Esophagus squamous epithelium (tissue), 5 donors: ENCODE data around the gene PGS1. TPM values are rescaled to one million over a fixed set of nuclear protein-coding genes. Genes with fewer than 3 reads are reported as not detected.

ENCODE experiments used
- DNase-seq: peaks from one replicate; lab custom pipeline; 2025; lab: John Stamatoyannopoulos, UW
- H3K27ac ChIP-seq, 4 donors: fragments of 200-600 bp; sonication (generic); one replicate each; pipeline ENCODE4 v1.5.1; 2016 to 2019; ENCODE audit warnings: mild to moderate bottlenecking in 1 of 4
- H3K27me3 ChIP-seq, 4 donors: fragments of 200-600 bp; sonication (generic); 1 replicate in 3 of 4; 2 replicates in 1 of 4; pipeline versions ENCODE4 v1.5.1 to v1.6.0; 2017 to 2021; ENCODE audit warnings: antibody characterized with exemption in 1 of 4
- H3K36me3 ChIP-seq, 3 donors: fragments of 200-600 bp; sonication (generic); one replicate each; pipeline ENCODE4 v1.5.1; 2016 to 2019
- H3K4me1 ChIP-seq, 3 donors: fragments of 200-600 bp; sonication (generic); one replicate each; pipeline ENCODE4 v1.5.1; 2017 to 2019
- H3K4me3 ChIP-seq, 4 donors: fragments of 200-600 bp; sonication (generic); 1 replicate in 3 of 4; 2 replicates in 1 of 4; pipeline ENCODE4 v1.5.1; 2016 to 2019; ENCODE audit warnings: mild to moderate bottlenecking in 2 of 4, moderate library complexity in 1 of 4
- H3K9me3 ChIP-seq, 3 donors: fragments of 200-600 bp; sonication (generic); one replicate each; pipeline ENCODE4 v1.5.1; 2016 to 2019
- CTCF ChIP-seq, 6 experiments: fragments of 450-650 bp in 4 of 6; fragments of 200-600 bp in 2 of 6; sonication (generic) in 2 of 6; IDR thresholded peaks; one replicate each; pipeline ENCODE4 v1.5.1; 2016 to 2019; ENCODE audit warnings: antibody characterized with exemption in 6 of 6, mild to moderate bottlenecking in 4 of 6, moderate library complexity in 4 of 6
- POLR2A ChIP-seq, 4 donors: fragments of 450-650 bp; IDR thresholded peaks; one replicate each; pipeline ENCODE4 v1.6.1; 2017; ENCODE audit warnings: antibody characterized with exemption in 4 of 4, mild to moderate bottlenecking in 4 of 4, moderate library complexity in 3 of 4
- WGBS, 2 donors: methylation state at CpG; one replicate each; pipeline ENCODE4 v1.1.5; 2018; 5-methylcytosine and 5-hydroxymethylcytosine counted together
- intact Hi-C: fragments of 100-400 bp; cut with DNase I; formaldehyde crosslinking; loops from one replicate; pipeline ENCODE4 v1.15.0; 2022
- total RNA-seq, 4 donors: library from RNA; depleted of rRNA; stranded (reverse); fragments of >200 nt; gene quantifications; one replicate each; pipeline ENCODE4 v1.1.0, GENCODE V29; 2016
- donor health status: DM: yes; HTN: yes; CAD: no.

PGS1 gene
- total RNA-seq, 4 donors from 2014 or later = 18.6 to 32.4 (median 23.0) TPM

- H3K36me3 ChIP-seq = peaks cover 8 to 85% (median 13%) of the 10 kb centered on the region in 3 donors
- DNase-seq = no peak
These were observed 37.6 kb downstream of the PGS1 start for GRCh38 chr17:78415821-78416711.

GRCh38 chr17:78416791-78417530 lies 38.5 kb downstream of the PGS1 start:
- Histone ChIP-seq H3K27ac (peak overlapping the region; percentile 59 to 94 (median 80)), H3K9me3 (no peaks in the 10 kb centered on the region), H3K4me3 (peak overlapping the region in 1 of 4 donors; percentile 22), H3K4me1 (peaks cover 10 to 85% (median 50%) of the 10 kb centered on the region in 3 donors), H3K27me3 (no peaks in the 10 kb centered on the region), H3K36me3 (peaks cover 8 to 89% (median 13%) of the 10 kb centered on the region in 3 donors)
- no peak for DNase-seq
- intact Hi-C loops = loop anchor here (5.0 kb wide), 1 partner anchor 55 kb away; the partner anchor contains the start of gene SOCS3
- TF ChIP-seq CTCF (IDR thresholded peaks at IDR 0.05) = no peak
- TF ChIP-seq POLR2A (IDR thresholded peaks at IDR 0.05) = peak in 1 of 4 donors; percentile 37
- 63 to 86% methylated on average over 7 of the region's 15 CpGs for whole genome bisulfite sequencing, 2 donors

More at GRCh38 chr17:78415821-78416711, 37.6 kb downstream of the PGS1 start:
- Histone ChIP-seq H3K27ac (peak overlapping the region; percentile 59 to 94 (median 80)), H3K4me1 (peaks cover 10 to 83% (median 48%) of the 10 kb centered on the region in 3 donors), H3K9me3 (no peaks in the 10 kb centered on the region), H3K4me3 (peak overlapping the region in 1 of 4 donors; percentile 22), H3K27me3 (no peaks in the 10 kb centered on the region)
- TF ChIP-seq CTCF (IDR thresholded peaks at IDR 0.05) (no peak), POLR2A (IDR thresholded peaks at IDR 0.05) (no peak)
- intact Hi-C loops = loop anchor here (5.0 kb wide), 1 partner anchor 54 kb away; the partner anchor contains the start of gene SOCS3
- WGBS, 2 donors = 64 to 77% methylated on average over 12 to 15 of the region's 17 CpGs

- H3K36me3 ChIP-seq = peaks cover 8 to 89% (median 13%) of the 10 kb centered on the region in 3 donors
- no peak overlapping the region for H3K4me3 ChIP-seq
- H3K27me3 ChIP-seq = no peaks in the 10 kb centered on the region
- 92 to 96% methylated on average over 5 to 6 of the region's 13 CpGs for WGBS, 2 donors
- H3K4me1 ChIP-seq = peaks cover 10 to 85% (median 55%) of the 10 kb centered on the region in 3 donors
- peak overlapping the region; percentile 47 to 94 (median 77) for H3K27ac ChIP-seq
- TF ChIP-seq POLR2A (IDR thresholded peaks at IDR 0.05) (no peak), CTCF (IDR thresholded peaks at IDR 0.05) (no peak)
- intact Hi-C loops = loop anchor here (5.0 kb wide), 1 partner anchor 55 kb away; the partner anchor contains the start of gene SOCS3
- no peak for DNase-seq
- no peaks in the 10 kb centered on the region for H3K9me3 ChIP-seq
These were observed 39.1 kb downstream of the PGS1 start for GRCh38 chr17:78417531-78417909.

- WGBS, 2 donors = 56 to 58% methylated on average over 12 of the region's 12 CpGs
- H3K4me1 ChIP-seq = peaks cover 10 to 78% (median 51%) of the 10 kb centered on the region in 3 donors
- no peak for TF ChIP-seq POLR2A (IDR thresholded peaks at IDR 0.05)
- no peak for TF ChIP-seq CTCF (IDR thresholded peaks at IDR 0.05)
- H3K27me3 ChIP-seq = no peaks in the 10 kb centered on the region
- H3K36me3 ChIP-seq = peaks cover 8 to 89% (median 13%) of the 10 kb centered on the region in 3 donors
- DNase-seq = no peak
- H3K9me3 ChIP-seq = no peaks in the 10 kb centered on the region
- intact Hi-C loops = loop anchor here (5.0 kb wide), 1 partner anchor 56 kb away; the partner anchor contains the start of gene SOCS3
- no peak overlapping the region for H3K4me3 ChIP-seq
- H3K27ac ChIP-seq = peak overlapping the region in 1 of 4 donors; percentile 85
These were observed 40.0 kb downstream of the PGS1 start for GRCh38 chr17:78418326-78419026.
